GM12878 (cell line): ENCODE measurements around the gene RALGPS1. TPM values are rescaled to one million over a fixed set of nuclear protein-coding genes. Genes with fewer than 3 reads are reported as not detected.

Source experiments
- ATAC-seq: fragments of 200-7000 bp; cut with Tn5 transposase; 3 replicates; pipeline ENCODE4 v1.9.1; 2020; ENCODE audit warnings: mild to moderate bottlenecking, moderate library complexity
- BruUV-seq: library from RNA; stranded (reverse); fragments of 400-500 nt; replicated peaks from 2 replicates; lab custom pipeline; 2021; lab: Mats Ljungman, UMichigan
- CTCF ChIA-PET: fragments of 300-600 bp; sonication (Branson Sonifier 250); formaldehyde crosslinking; extraction: SDS; loops from one replicate; lab custom pipeline; 2021; ENCODE audit warnings: inconsistent platforms; lab: Yijun Ruan, JAX
- POLR2A ChIA-PET: fragments of 350-600 bp; formaldehyde crosslinking; extraction: SDS; loops from one replicate; lab custom pipeline; 2021; ENCODE audit warnings: inconsistent platforms; lab: Charles Lee
- RAD21 ChIA-PET: fragments of 300-600 bp; sonication (Branson Sonifier 250); formaldehyde crosslinking; loops from one replicate; lab custom pipeline; 2023; ENCODE audit warnings: antibody characterized with exemption; ENCODE audit not compliant: unreplicated experiment; lab: Charles Lee
- SMC1A ChIA-PET: fragments of 300-600 bp; sonication (Branson Sonifier 250); formaldehyde crosslinking; loops from one replicate; lab custom pipeline; 2023; ENCODE audit not compliant: unreplicated experiment, uncharacterized antibody; lab: Charles Lee
- DNase-seq: peaks from one replicate; pipeline ENCODE4 v3.0.0-alpha.2; 2011; ENCODE audit warnings: low read depth, low spot score
- FAIRE-seq: peaks from 3 replicates; lab custom pipeline; 2011; peaks lifted over from hg19 to GRCh38; lab: Jason Lieb, UNC
- H2AFZ ChIP-seq: 2 replicates; pipeline ENCODE4 v1.6.0; 2011; ENCODE audit warnings: low read depth, low read length, control low read depth; ENCODE audit not compliant: control insufficient read depth
- H3K27ac ChIP-seq: 2 replicates; pipeline ENCODE4 v1.5.1; 2011; ENCODE audit warnings: control low read depth; ENCODE audit not compliant: control insufficient read depth, insufficient read depth
- H3K27me3 ChIP-seq, 2 experiments: replicated peaks in 1 of 2; 2 replicates each; pipeline versions ENCODE4 v1.6.0 to v1.6.1; 2011; ENCODE audit warnings: low read length in 1 of 2; ENCODE audit not compliant: control insufficient read depth in 2 of 2, insufficient read depth in 2 of 2
- H3K36me3 ChIP-seq, 2 experiments: 2 replicates each; pipeline ENCODE4 v1.5.1; 2011; ENCODE audit warnings: low read length in 1 of 2; ENCODE audit not compliant: control insufficient read depth in 2 of 2, insufficient read depth in 2 of 2
- H3K4me1 ChIP-seq: 2 replicates; pipeline ENCODE4 v1.6.1; 2011; ENCODE audit warnings: mild to moderate bottlenecking, low read length, moderate library complexity, mixed read lengths; ENCODE audit not compliant: control insufficient read depth, insufficient read depth
- H3K4me2 ChIP-seq: 2 replicates; pipeline ENCODE4 v1.6.0; 2011; ENCODE audit warnings: control low read depth; ENCODE audit not compliant: control insufficient read depth, insufficient read depth
- H3K4me3 ChIP-seq: fragments of 200-600 bp; sonication (generic); 2 replicates; pipeline ENCODE4 v1.5.1; 2016
- H3K79me2 ChIP-seq: 2 replicates; pipeline ENCODE4 v1.6.0; 2011; ENCODE audit warnings: low read length; ENCODE audit not compliant: control insufficient read depth, insufficient read depth
- H3K9ac ChIP-seq: 2 replicates; pipeline ENCODE4 v1.8.0; 2011; ENCODE audit warnings: low read length, control low read depth, mixed read lengths; ENCODE audit not compliant: control insufficient read depth, insufficient read depth
- H3K9me3 ChIP-seq: replicated peaks from 3 replicates; pipeline ENCODE4 v1.5.1; 2011; ENCODE audit warnings: mild to moderate bottlenecking, low read length; ENCODE audit not compliant: control insufficient read depth, insufficient read depth
- H4K20me1 ChIP-seq: 2 replicates; pipeline ENCODE4 v1.6.0; 2011; ENCODE audit not compliant: control insufficient read depth, insufficient read depth
- DPF2 ChIP-seq: fragments of 450-650 bp; IDR thresholded peaks from 2 replicates; pipeline ENCODE4 v1.6.1; 2017; ENCODE audit warnings: mild to moderate bottlenecking
- IRF4 ChIP-seq: IDR thresholded peaks from 2 replicates; pipeline ENCODE4 v1.6.1; 2011; ENCODE audit warnings: low read depth, low read length
- LARP7 ChIP-seq: fragments of 450-650 bp; IDR thresholded peaks from 2 replicates; pipeline ENCODE4 v1.6.1; 2017; ENCODE audit warnings: mild to moderate bottlenecking
- MEF2B ChIP-seq: fragments of 450-650 bp; IDR thresholded peaks from 2 replicates; pipeline ENCODE4 v1.6.1; 2018; ENCODE audit warnings: mild to moderate bottlenecking, moderate library complexity; ENCODE audit not compliant: partially characterized antibody, poor library complexity, severe bottlenecking
- NFYA ChIP-seq: IDR thresholded peaks from 2 replicates; pipeline ENCODE4 v1.6.1; 2011; ENCODE audit warnings: low read depth, mild to moderate bottlenecking, low read length, improper control_type of control experiment, borderline replicate concordance
- NR2F1 ChIP-seq: fragments of 450-650 bp; conservative IDR thresholded peaks from 2 replicates; pipeline ENCODE4 v1.6.1; 2017; ENCODE audit warnings: mild to moderate bottlenecking
- SMARCA5 ChIP-seq: fragments of 450-650 bp; IDR thresholded peaks from 2 replicates; pipeline ENCODE4 v1.6.1; 2017; ENCODE audit warnings: mild to moderate bottlenecking
- YY1 ChIP-seq: IDR thresholded peaks from 2 replicates; pipeline ENCODE4 v1.6.1; 2011; ENCODE audit warnings: low read depth, mild to moderate bottlenecking, low read length
- ZZZ3 ChIP-seq: IDR thresholded peaks from 2 replicates; pipeline ENCODE4 v1.6.1; 2011; ENCODE audit warnings: low read depth; ENCODE audit not compliant: control insufficient read depth, insufficient read length
- WGBS: methylation state at CpG from one replicate; pipeline ENCODE4 v1.1.6; 2016; ENCODE audit warnings: low lambda C conversion rate; ENCODE audit not compliant: insufficient replicate concordance, insufficient coverage; ENCODE audit errors: missing lambda C conversion rate; 5-methylcytosine and 5-hydroxymethylcytosine counted together
- in situ Hi-C: fragments of 300-500 bp; cut with MboI; formaldehyde crosslinking; loops from 9 replicates; pipeline ENCODE4 v1.14.3; 2018; ENCODE audit warnings: mixed read lengths
- intact Hi-C: fragments of 100-400 bp; cut with micrococcal nuclease; formaldehyde crosslinking; loops from one replicate; pipeline ENCODE4 v1.14.2; 2022; ENCODE audit not compliant: unreplicated experiment
- polyA plus RNA-seq, 11 experiments: library from polyadenylated mRNA; depleted of rRNA in 4 of 11; unstranded in 6 of 11; stranded (reverse) in 5 of 11; fragments of >200 nt; fragmentation: Nextera tagmentation in 4 of 11; fragmentation: Illumina TruSeq in 1 of 11; extraction: Ambion mirVana in 4 of 11; extraction: Trizol in 1 of 11; gene quantifications; 1 replicate in 1 of 11; 2 replicates in 10 of 11; pipeline versions ENCODE4 v1.2.1 to v1.2.3, GENCODE V29; 2011 to 2016; ENCODE audit warnings: inconsistent platforms in 2 of 11, missing spikeins in 2 of 11, low read depth in 1 of 11
- total RNA-seq, 4 experiments: library from RNA; depleted of rRNA in 3 of 4; stranded (reverse); fragments of >200 nt in 3 of 4; fragmentation: Illumina TruSeq in 1 of 4; extraction: Trizol in 1 of 4; gene quantifications; 2 replicates each; pipeline versions ENCODE4 v1.2.1 to v1.2.3, GENCODE V29; 2013 to 2021
- TF ChIP-seq, protein P1 (sequence below): fragments of 150-350 bp; IDR thresholded peaks from 2 replicates; pipeline ENCODE4 v1.6.1; 2014; ENCODE audit warnings: mild to moderate bottlenecking, low read depth, low read length
- TF ChIP-seq, protein P2 (sequence below): IDR thresholded peaks from 2 replicates; pipeline ENCODE4 v1.6.1; 2012; ENCODE audit warnings: low read depth, low read length, improper control_type of control experiment
- TF ChIP-seq, protein P3 (sequence below): fragments of 450-650 bp; IDR thresholded peaks from 2 replicates; pipeline ENCODE4 v1.6.1; 2016; ENCODE audit warnings: mild to moderate bottlenecking, moderate library complexity, borderline replicate concordance
- TF ChIP-seq, protein P4 (sequence below): fragments of 450-650 bp; IDR thresholded peaks from 2 replicates; pipeline ENCODE4 v1.6.1; 2017; ENCODE audit warnings: mild to moderate bottlenecking, moderate library complexity

RALGPS1 gene
- total and polyA plus RNA-seq, 10 of the 15 experiments (the other 5 are each of a cell fraction or from before 2014, with no cell fraction given): 0.13 to 5.6 (median 2.7) TPM

DNA sequence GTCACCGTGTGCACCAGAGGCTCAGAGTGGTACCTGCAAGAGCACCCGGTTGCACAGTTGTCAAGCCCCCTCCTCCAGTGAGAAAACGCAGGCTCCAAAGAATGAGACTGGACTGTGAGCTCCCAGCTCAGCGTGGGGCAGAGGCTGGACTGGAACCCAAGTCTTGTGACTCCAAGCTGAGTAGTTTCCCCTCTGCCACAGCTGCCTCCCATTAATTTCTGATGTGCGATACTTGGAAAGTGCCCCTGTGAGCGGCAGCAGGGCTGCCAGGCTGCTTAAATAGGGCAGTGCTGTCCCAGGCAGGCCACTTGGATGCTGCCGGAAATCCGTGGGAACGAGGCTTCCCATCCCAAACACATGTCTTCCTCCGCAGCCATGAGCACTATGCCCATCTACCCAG lies 270.1 kb downstream of the RALGPS1 start (continued):
- TF ChIP-seq, protein P1, sequence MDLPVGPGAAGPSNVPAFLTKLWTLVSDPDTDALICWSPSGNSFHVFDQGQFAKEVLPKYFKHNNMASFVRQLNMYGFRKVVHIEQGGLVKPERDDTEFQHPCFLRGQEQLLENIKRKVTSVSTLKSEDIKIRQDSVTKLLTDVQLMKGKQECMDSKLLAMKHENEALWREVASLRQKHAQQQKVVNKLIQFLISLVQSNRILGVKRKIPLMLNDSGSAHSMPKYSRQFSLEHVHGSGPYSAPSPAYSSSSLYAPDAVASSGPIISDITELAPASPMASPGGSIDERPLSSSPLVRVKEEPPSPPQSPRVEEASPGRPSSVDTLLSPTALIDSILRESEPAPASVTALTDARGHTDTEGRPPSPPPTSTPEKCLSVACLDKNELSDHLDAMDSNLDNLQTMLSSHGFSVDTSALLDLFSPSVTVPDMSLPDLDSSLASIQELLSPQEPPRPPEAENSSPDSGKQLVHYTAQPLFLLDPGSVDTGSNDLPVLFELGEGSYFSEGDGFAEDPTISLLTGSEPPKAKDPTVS: no peak
- TF ChIP-seq LARP7 (peak; percentile 37; the same call in 1 of the 2 replicates), IRF4 (0 out of 2 replicates have a peak, but pooled peaks have one; percentile 4), SMARCA5 (peak; percentile 50; the same call in 1 of the 2 replicates), DPF2 (peak; percentile 1; the same call in 1 of the 2 replicates), MEF2B (no peak)
- TF ChIP-seq, protein P2, sequence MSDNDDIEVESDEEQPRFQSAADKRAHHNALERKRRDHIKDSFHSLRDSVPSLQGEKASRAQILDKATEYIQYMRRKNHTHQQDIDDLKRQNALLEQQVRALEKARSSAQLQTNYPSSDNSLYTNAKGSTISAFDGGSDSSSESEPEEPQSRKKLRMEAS: no peak
- TF ChIP-seq, all 136 proteins: peak for 6

DNA sequence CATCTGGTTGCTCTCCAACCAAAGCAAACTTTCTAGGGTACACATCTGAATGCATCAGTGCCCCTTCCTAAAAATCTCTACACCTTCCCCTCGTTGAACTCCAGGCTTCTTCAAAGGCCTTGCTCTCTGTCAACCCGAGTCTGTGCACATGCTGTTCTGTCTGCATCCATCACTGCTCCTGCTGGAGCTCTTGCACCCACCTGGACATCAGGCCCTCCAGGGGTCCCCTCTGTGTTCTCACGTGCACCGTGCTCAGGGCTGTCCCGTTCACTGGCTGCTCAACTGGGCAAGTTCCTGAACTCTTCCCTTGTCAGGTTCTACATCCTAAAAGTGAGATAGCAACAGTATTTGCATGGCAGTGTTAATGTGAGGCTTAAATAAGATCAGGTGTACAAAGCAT lies 270.6 kb downstream of the RALGPS1 start:
- 97% methylated on average over 5 of the region's 5 CpGs for WGBS
- no peaks in the 10 kb centered on the region for H3K36me3 ChIP-seq
- no peak overlapping the region for H3K27ac ChIP-seq
- no peaks in the 10 kb centered on the region for H3K9me3 ChIP-seq
- H3K27me3 ChIP-seq: no peaks in the 10 kb centered on the region
- no peak overlapping the region for H3K9ac ChIP-seq
- H3K4me3 ChIP-seq: no peak overlapping the region
- SMC1A ChIA-PET: interaction anchor here (0.8 to 28.2 kb wide), 11 partner anchors 8 to 244 kb away, joined by 3 to 812 read pairs (median 11); no protein-coding TSS in a partner anchor
- in situ Hi-C loops (no loop called here), intact Hi-C loops (no loop called here)
- ATAC-seq: no peak
- no peak for FAIRE-seq
- no peaks in the 10 kb centered on the region for H3K79me2 ChIP-seq
- DNase-seq: no peak
- no peak overlapping the region for H3K4me2 ChIP-seq
- CTCF ChIA-PET: interaction anchor here (1.1 to 11.2 kb wide), 7 partner anchors 10 to 165 kb away, joined by 3 to 174 read pairs (median 6); no protein-coding TSS in a partner anchor
- H3K4me1 ChIP-seq: peaks cover 29% of the 10 kb centered on the region
- POLR2A ChIA-PET: interaction anchor here (0.7 to 11.1 kb wide), 8 partner anchors 11 to 199 kb away, joined by 3 to 270 read pairs (median 13); no protein-coding TSS in a partner anchor
- RAD21 ChIA-PET: interaction anchor here (1.4 to 17.4 kb wide), 12 partner anchors 9 to 244 kb away, joined by 4 to 515 read pairs (median 18); no protein-coding TSS in a partner anchor
- H4K20me1 ChIP-seq: no peaks in the 10 kb centered on the region
- no TSS peak for BruUV-seq
- H2AFZ ChIP-seq: no peak overlapping the region
- TF ChIP-seq NFYA (no peak), NR2F1 (no peak), YY1 (no peak), ZZZ3 (no peak)
- TF ChIP-seq, protein P3, sequence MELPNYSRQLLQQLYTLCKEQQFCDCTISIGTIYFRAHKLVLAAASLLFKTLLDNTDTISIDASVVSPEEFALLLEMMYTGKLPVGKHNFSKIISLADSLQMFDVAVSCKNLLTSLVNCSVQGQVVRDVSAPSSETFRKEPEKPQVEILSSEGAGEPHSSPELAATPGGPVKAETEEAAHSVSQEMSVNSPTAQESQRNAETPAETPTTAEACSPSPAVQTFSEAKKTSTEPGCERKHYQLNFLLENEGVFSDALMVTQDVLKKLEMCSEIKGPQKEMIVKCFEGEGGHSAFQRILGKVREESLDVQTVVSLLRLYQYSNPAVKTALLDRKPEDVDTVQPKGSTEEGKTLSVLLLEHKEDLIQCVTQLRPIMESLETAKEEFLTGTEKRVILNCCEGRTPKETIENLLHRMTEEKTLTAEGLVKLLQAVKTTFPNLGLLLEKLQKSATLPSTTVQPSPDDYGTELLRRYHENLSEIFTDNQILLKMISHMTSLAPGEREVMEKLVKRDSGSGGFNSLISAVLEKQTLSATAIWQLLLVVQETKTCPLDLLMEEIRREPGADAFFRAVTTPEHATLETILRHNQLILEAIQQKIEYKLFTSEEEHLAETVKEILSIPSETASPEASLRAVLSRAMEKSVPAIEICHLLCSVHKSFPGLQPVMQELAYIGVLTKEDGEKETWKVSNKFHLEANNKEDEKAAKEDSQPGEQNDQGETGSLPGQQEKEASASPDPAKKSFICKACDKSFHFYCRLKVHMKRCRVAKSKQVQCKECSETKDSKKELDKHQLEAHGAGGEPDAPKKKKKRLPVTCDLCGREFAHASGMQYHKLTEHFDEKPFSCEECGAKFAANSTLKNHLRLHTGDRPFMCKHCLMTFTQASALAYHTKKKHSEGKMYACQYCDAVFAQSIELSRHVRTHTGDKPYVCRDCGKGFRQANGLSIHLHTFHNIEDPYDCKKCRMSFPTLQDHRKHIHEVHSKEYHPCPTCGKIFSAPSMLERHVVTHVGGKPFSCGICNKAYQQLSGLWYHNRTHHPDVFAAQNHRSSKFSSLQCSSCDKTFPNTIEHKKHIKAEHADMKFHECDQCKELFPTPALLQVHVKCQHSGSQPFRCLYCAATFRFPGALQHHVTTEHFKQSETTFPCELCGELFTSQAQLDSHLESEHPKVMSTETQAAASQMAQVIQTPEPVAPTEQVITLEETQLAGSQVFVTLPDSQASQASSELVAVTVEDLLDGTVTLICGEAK: no peak
- TF ChIP-seq, protein P4, sequence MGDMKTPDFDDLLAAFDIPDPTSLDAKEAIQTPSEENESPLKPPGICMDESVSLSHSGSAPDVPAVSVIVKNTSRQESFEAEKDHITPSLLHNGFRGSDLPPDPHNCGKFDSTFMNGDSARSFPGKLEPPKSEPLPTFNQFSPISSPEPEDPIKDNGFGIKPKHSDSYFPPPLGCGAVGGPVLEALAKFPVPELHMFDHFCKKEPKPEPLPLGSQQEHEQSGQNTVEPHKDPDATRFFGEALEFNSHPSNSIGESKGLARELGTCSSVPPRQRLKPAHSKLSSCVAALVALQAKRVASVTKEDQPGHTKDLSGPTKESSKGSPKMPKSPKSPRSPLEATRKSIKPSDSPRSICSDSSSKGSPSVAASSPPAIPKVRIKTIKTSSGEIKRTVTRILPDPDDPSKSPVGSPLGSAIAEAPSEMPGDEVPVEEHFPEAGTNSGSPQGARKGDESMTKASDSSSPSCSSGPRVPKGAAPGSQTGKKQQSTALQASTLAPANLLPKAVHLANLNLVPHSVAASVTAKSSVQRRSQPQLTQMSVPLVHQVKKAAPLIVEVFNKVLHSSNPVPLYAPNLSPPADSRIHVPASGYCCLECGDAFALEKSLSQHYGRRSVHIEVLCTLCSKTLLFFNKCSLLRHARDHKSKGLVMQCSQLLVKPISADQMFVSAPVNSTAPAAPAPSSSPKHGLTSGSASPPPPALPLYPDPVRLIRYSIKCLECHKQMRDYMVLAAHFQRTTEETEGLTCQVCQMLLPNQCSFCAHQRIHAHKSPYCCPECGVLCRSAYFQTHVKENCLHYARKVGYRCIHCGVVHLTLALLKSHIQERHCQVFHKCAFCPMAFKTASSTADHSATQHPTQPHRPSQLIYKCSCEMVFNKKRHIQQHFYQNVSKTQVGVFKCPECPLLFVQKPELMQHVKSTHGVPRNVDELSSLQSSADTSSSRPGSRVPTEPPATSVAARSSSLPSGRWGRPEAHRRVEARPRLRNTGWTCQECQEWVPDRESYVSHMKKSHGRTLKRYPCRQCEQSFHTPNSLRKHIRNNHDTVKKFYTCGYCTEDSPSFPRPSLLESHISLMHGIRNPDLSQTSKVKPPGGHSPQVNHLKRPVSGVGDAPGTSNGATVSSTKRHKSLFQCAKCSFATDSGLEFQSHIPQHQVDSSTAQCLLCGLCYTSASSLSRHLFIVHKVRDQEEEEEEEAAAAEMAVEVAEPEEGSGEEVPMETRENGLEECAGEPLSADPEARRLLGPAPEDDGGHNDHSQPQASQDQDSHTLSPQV: peak; percentile 3; the same call in 1 of the 2 replicates
